Right lobe of liver (tissue), 4 donors: ENCODE results near the gene CMYA5.

Experiments
- CTCF ChIP-seq, 4 donors: fragments of 200-600 bp in 3 of 4; fragments of 450-650 bp in 1 of 4; IDR thresholded peaks; one replicate each; pipeline versions ENCODE4 v1.5.1 to v1.8.0; 2016 to 2022; ENCODE audit warnings: antibody characterized with exemption in 4 of 4, mild to moderate bottlenecking in 2 of 4
- POLR2A ChIP-seq: fragments of 450-650 bp; IDR thresholded peaks from one replicate; pipeline ENCODE4 v1.6.1; 2017; ENCODE audit warnings: antibody characterized with exemption, mild to moderate bottlenecking
- donor health status: DM: no; HTN: no; CAD: no.
- donor health status: DM: no; HTN: no; CAD: no.
- donor health status: DM: no; HTN: yes; CAD: no.

GRCh38 chr5:79845448-79846197 lies 156.0 kb downstream of the CMYA5 start:
- no peak for TF ChIP-seq CTCF (IDR thresholded peaks at IDR 0.05)
- no peak for TF ChIP-seq POLR2A
